H1 (cell line): Measurements from ENCODE around the gene ARHGEF18. TPM values are rescaled to one million over a fixed set of nuclear protein-coding genes. Genes with fewer than 3 reads are reported as not detected.

Source experiments
- CTCF ChIA-PET: fragments of 300-600 bp; sonication (Branson Sonifier 250); formaldehyde crosslinking; loops from one replicate; lab custom pipeline; 2021; ENCODE audit not compliant: partially characterized antibody; lab: Charles Lee
- POLR2A ChIA-PET: fragments of 300-600 bp; sonication (Branson Sonifier 250); formaldehyde crosslinking; loops from one replicate; lab custom pipeline; 2021; ENCODE audit warnings: inconsistent platforms; ENCODE audit not compliant: partially characterized antibody; lab: Charles Lee
- DNase-seq, 2 experiments: peaks; one replicate each; pipeline versions ENCODE4 v3.0.0 to v3.0.0-alpha.2; 2010 to 2022; ENCODE audit warnings: low spot score in 2 of 2, low read depth in 1 of 2, mixed read lengths in 1 of 2
- FAIRE-seq: peaks from 2 replicates; lab custom pipeline; 2011; peaks lifted over from hg19 to GRCh38; lab: Jason Lieb, UNC
- H2AFZ ChIP-seq: 2 replicates; pipeline ENCODE4 v1.8.1; 2012; ENCODE audit warnings: low read length, inconsistent platforms
- H2AK5ac ChIP-seq: 2 replicates; pipeline ENCODE4 v1.6.1; 2013; ENCODE audit warnings: low read depth, low read length
- H2BK120ac ChIP-seq: replicated peaks from 2 replicates; pipeline ENCODE3; 2013; ENCODE audit warnings: low read depth, low read length, inconsistent platforms
- H2BK12ac ChIP-seq: 2 replicates; pipeline ENCODE4 v1.6.1; 2013; ENCODE audit warnings: low read depth, low read length
- H2BK15ac ChIP-seq: 2 replicates; pipeline ENCODE4 v1.6.1; 2013; ENCODE audit warnings: low read length
- H2BK20ac ChIP-seq: 2 replicates; pipeline ENCODE4 v1.6.1; 2013; ENCODE audit warnings: low read length
- H2BK5ac ChIP-seq: 2 replicates; pipeline ENCODE4 v1.6.1; 2013; ENCODE audit warnings: low read depth, low read length
- H3K14ac ChIP-seq: 2 replicates; pipeline ENCODE4 v1.6.1; 2013; ENCODE audit warnings: inconsistent platforms; ENCODE audit not compliant: insufficient read length
- H3K18ac ChIP-seq: 2 replicates; pipeline ENCODE4 v1.6.1; 2013; ENCODE audit warnings: low read length; ENCODE audit errors: extremely low read depth
- H3K23ac ChIP-seq: 2 replicates; pipeline ENCODE4 v1.6.1; 2013; ENCODE audit warnings: inconsistent platforms; ENCODE audit not compliant: insufficient read length
- H3K23me2 ChIP-seq: 2 replicates; pipeline ENCODE4 v1.6.1; 2013; ENCODE audit warnings: low read depth, low read length
- H3K27ac ChIP-seq: 2 replicates; pipeline ENCODE4 v1.6.1; 2011; ENCODE audit warnings: low read depth, low read length, inconsistent platforms
- H3K27me3 ChIP-seq, 4 experiments: replicated peaks in 1 of 4; 1 replicate in 1 of 4; 2 replicates in 3 of 4; pipeline versions ENCODE4 v1.6.1 to v1.8.1; 2011 to 2013; ENCODE audit warnings: low read length in 3 of 4, mild to moderate bottlenecking in 3 of 4, inconsistent platforms in 2 of 4, mixed read lengths in 2 of 4, moderate library complexity in 1 of 4; ENCODE audit not compliant: control insufficient read depth in 3 of 4, insufficient read depth in 3 of 4; ENCODE audit errors: extremely low read depth in 1 of 4
- H3K36me3 ChIP-seq, 4 experiments: 2 replicates each; pipeline versions ENCODE4 v1.6.1 to v1.8.1; 2011 to 2013; ENCODE audit warnings: mild to moderate bottlenecking in 4 of 4, low read length in 3 of 4, moderate library complexity in 2 of 4, control low read depth in 1 of 4, inconsistent platforms in 1 of 4; ENCODE audit not compliant: insufficient read depth in 4 of 4, control insufficient read depth in 2 of 4
- H3K4ac ChIP-seq: replicated peaks from 2 replicates; pipeline ENCODE3; 2013; ENCODE audit warnings: low read length, low read depth, mixed read lengths, inconsistent platforms; ENCODE audit not compliant: insufficient read length
- H3K4me1 ChIP-seq, 4 experiments: replicated peaks in 1 of 4; 1 replicate in 1 of 4; 2 replicates in 3 of 4; pipeline versions ENCODE4 v1.6.1 to v1.8.1; 2011 to 2013; ENCODE audit warnings: low read length in 3 of 4, inconsistent platforms in 2 of 4, mixed read lengths in 1 of 4; ENCODE audit not compliant: insufficient read depth in 4 of 4, control insufficient read depth in 3 of 4
- H3K4me2 ChIP-seq, 2 experiments: 2 replicates each; pipeline versions ENCODE4 v1.6.1 to v1.8.1; 2011 to 2013; ENCODE audit warnings: low read depth in 2 of 2, low read length in 2 of 2, control low read depth in 1 of 2, inconsistent platforms in 1 of 2, mild to moderate bottlenecking in 1 of 2; ENCODE audit not compliant: insufficient read depth in 1 of 2
- H3K4me3 ChIP-seq, 4 experiments: fragments of 200-600, 300-600 bp in 1 of 4; sonication (generic), shearing (Covaris generic), sonication (Bioruptor Twin) in 1 of 4; 2 replicates each; pipeline versions ENCODE4 v1.5.1 to v1.8.1; 2011 to 2016; ENCODE audit warnings: low read length in 4 of 4, low read depth in 3 of 4, control low read depth in 2 of 4, inconsistent platforms in 2 of 4, mild to moderate bottlenecking in 2 of 4, mixed read lengths in 1 of 4, moderate library complexity in 1 of 4; ENCODE audit not compliant: insufficient read depth in 2 of 4; ENCODE audit errors: extremely low read depth in 1 of 4
- H3K56ac ChIP-seq: replicated peaks from 2 replicates; pipeline ENCODE3; 2013; ENCODE audit warnings: low read depth, mild to moderate bottlenecking, mixed read lengths, low read length, inconsistent platforms; ENCODE audit not compliant: insufficient read length
- H3K79me1 ChIP-seq: 2 replicates; pipeline ENCODE4 v1.6.1; 2013; ENCODE audit warnings: low read depth, low read length, control low read depth
- H3K79me2 ChIP-seq, 2 experiments: 2 replicates each; pipeline versions ENCODE4 v1.6.1 to v1.8.1; 2012 to 2013; ENCODE audit warnings: low read length in 2 of 2, mild to moderate bottlenecking in 2 of 2, inconsistent platforms in 1 of 2; ENCODE audit not compliant: insufficient read depth in 2 of 2, control insufficient read depth in 1 of 2
- H3K9ac ChIP-seq, 4 experiments: replicated peaks in 1 of 4; 1 replicate in 1 of 4; 2 replicates in 3 of 4; pipeline versions ENCODE4 v1.6.1 to v1.8.1; 2011 to 2013; ENCODE audit warnings: low read depth in 3 of 4, low read length in 3 of 4, control low read depth in 2 of 4, mild to moderate bottlenecking in 2 of 4, moderate library complexity in 2 of 4, inconsistent platforms in 1 of 4; ENCODE audit errors: extremely low read depth in 1 of 4
- H3K9me3 ChIP-seq, 2 experiments: 2 replicates each; pipeline versions ENCODE4 v1.6.1 to v1.8.1; 2012 to 2013; ENCODE audit warnings: mild to moderate bottlenecking in 2 of 2, moderate library complexity in 2 of 2, control low read depth in 1 of 2, inconsistent platforms in 1 of 2, low read depth in 1 of 2, low read length in 1 of 2, mixed read lengths in 1 of 2; ENCODE audit not compliant: insufficient read depth in 2 of 2
- H4K20me1 ChIP-seq, 2 experiments: replicated peaks in 1 of 2; 2 replicates each; pipeline versions ENCODE3 to v1.8.1; 2011 to 2013; ENCODE audit warnings: inconsistent platforms in 2 of 2, low read length in 2 of 2, mild to moderate bottlenecking in 1 of 2; ENCODE audit not compliant: insufficient read depth in 2 of 2, control insufficient read depth in 1 of 2
- H4K5ac ChIP-seq: 2 replicates; pipeline ENCODE4 v1.6.1; 2013; ENCODE audit warnings: low read length, low read depth, mixed read lengths, inconsistent platforms; ENCODE audit not compliant: insufficient read length
- H4K8ac ChIP-seq: 2 replicates; pipeline ENCODE4 v1.8.0; 2013; ENCODE audit warnings: mild to moderate bottlenecking, moderate library complexity, low read length, inconsistent platforms; ENCODE audit not compliant: insufficient read depth; ENCODE audit errors: extremely low read depth
- H4K91ac ChIP-seq: replicated peaks from 2 replicates; pipeline ENCODE3; 2013; ENCODE audit warnings: low read length, mixed read lengths, inconsistent platforms; ENCODE audit not compliant: insufficient read length
- CBX8 ChIP-seq: fragments of 300-800, 300-1000 bp; sonication (generic); IDR thresholded peaks from 2 replicates; pipeline ENCODE4 v1.7.1; 2016; ENCODE audit warnings: low read depth, low read length, borderline replicate concordance
- CHD1 ChIP-seq: IDR thresholded peaks from 2 replicates; pipeline ENCODE4 v1.6.1; 2012; ENCODE audit warnings: low read depth, low read length, improper control_type of control experiment
- CHD2 ChIP-seq: IDR thresholded peaks from 2 replicates; pipeline ENCODE4 v1.6.1; 2012; ENCODE audit warnings: low read length, improper control_type of control experiment
- CREB1 ChIP-seq: IDR thresholded peaks from 2 replicates; pipeline ENCODE4 v1.6.1; 2012; ENCODE audit warnings: inconsistent platforms
- EZH2 ChIP-seq: fragments of 200-600 bp; sonication (generic); IDR thresholded peaks from 2 replicates; pipeline ENCODE4 v1.7.1; 2012; ENCODE audit warnings: low read depth, mild to moderate bottlenecking, moderate library complexity, low read length, inconsistent platforms; ENCODE audit not compliant: severe bottlenecking
- JUND ChIP-seq: IDR thresholded peaks from 2 replicates; pipeline ENCODE4 v1.6.1; 2011; ENCODE audit warnings: mild to moderate bottlenecking, improper control_type of control experiment, low read length
- KDM5A ChIP-seq: fragments of 200-600 bp; IDR thresholded peaks from 2 replicates; pipeline ENCODE4 v1.7.1; 2012; ENCODE audit warnings: mild to moderate bottlenecking, low read length, inconsistent platforms, mixed read lengths
- POU5F1 ChIP-seq: IDR thresholded peaks from 2 replicates; pipeline ENCODE4 v1.6.1; 2011; ENCODE audit warnings: low read depth, mild to moderate bottlenecking, low read length, moderate library complexity
- RFX5 ChIP-seq: IDR thresholded peaks from 2 replicates; pipeline ENCODE4 v1.6.1; 2011; ENCODE audit warnings: low read depth, low read length, improper control_type of control experiment, borderline replicate concordance
- TBP ChIP-seq: IDR thresholded peaks from 2 replicates; pipeline ENCODE4 v1.6.1; 2011; ENCODE audit warnings: low read depth, low read length, improper control_type of control experiment
- WGBS, 2 experiments: shearing (Covaris generic) in 1 of 2; methylation state at CpG; one replicate each; pipeline versions ENCODE4 v1.1.6 to v1.1.7; 2013 to 2015; ENCODE audit warnings: low lambda C conversion rate in 2 of 2, mixed read lengths in 2 of 2, inconsistent platforms in 1 of 2, low coverage in 1 of 2, missing lambda C conversion rate in 1 of 2; ENCODE audit not compliant: insufficient replicate concordance in 2 of 2, insufficient coverage in 1 of 2, insufficient read length in 1 of 2; ENCODE audit errors: extremely low coverage in 1 of 2, missing lambda C conversion rate in 1 of 2; 5-methylcytosine and 5-hydroxymethylcytosine counted together
- polyA plus RNA-seq, 7 experiments: library from polyadenylated mRNA; depleted of rRNA in 3 of 7; stranded (reverse) in 5 of 7; unstranded in 2 of 7; fragments of >200 nt in 5 of 7; fragments of 200-250 nt in 2 of 7; gene quantifications; 1 replicate in 5 of 7; 2 replicates in 1 of 7; 4 replicates in 1 of 7; pipeline versions ENCODE4 v1.2.1 to v1.2.3, GENCODE V29; 2011 to 2013; ENCODE audit warnings: missing spikeins in 2 of 7, mixed read lengths in 2 of 7
- total RNA-seq: library from RNA; stranded (reverse); fragmentation: NEBNext Ultra II Directional; extraction: Animal tissue kit (Norgen Biotek cat#: 25700); gene quantifications from 2 replicates; pipeline ENCODE4 v1.2.1, GENCODE V29; 2021

ARHGEF18 gene
- total and polyA plus RNA-seq, 2 of the 8 experiments (the other 6 are each of a cell fraction or from before 2014, with no cell fraction given) = 12.2 to 35.9 TPM

GRCh38 chr19:7318176-7318575 lies 30.6 kb upstream of the ARHGEF18 start:
- no peaks in the 10 kb centered on the region for H4K20me1 ChIP-seq
- no peak overlapping the region for H3K14ac ChIP-seq
- no peaks in the 10 kb centered on the region for H3K23me2 ChIP-seq
- H2AK5ac ChIP-seq = no peak overlapping the region
- no peak overlapping the region for H3K4me3 ChIP-seq
- H3K9me3 ChIP-seq = peaks cover 0 to 10% of the 10 kb centered on the region in 2 experiments; a peak in 3 of 4 replicates
- no peak overlapping the region for H3K56ac ChIP-seq
- H4K91ac ChIP-seq = no peak overlapping the region
- H3K79me1 ChIP-seq = no peaks in the 10 kb centered on the region
- no peak overlapping the region for H3K4ac ChIP-seq
- no peak overlapping the region for H2BK20ac ChIP-seq
- H3K4me2 ChIP-seq = no peak overlapping the region
- H3K27me3 ChIP-seq = no peaks in the 10 kb centered on the region
- no peak overlapping the region for H2BK120ac ChIP-seq
- no peak overlapping the region for H2AFZ ChIP-seq
- POLR2A ChIA-PET = interaction anchor here (0.6 kb wide), 1 partner anchor 1748 kb away, joined by 3 read pairs; no protein-coding TSS in a partner anchor
- 64% methylated on average over 2 of the region's 2 CpGs; no CpG with 5 or more reads in 1 of the 2 experiments for WGBS, 2 experiments
- no peak overlapping the region for H4K8ac ChIP-seq
- no peaks in the 10 kb centered on the region for H3K4me1 ChIP-seq
- H3K36me3 ChIP-seq = no peaks in the 10 kb centered on the region
- H3K23ac ChIP-seq = no peak overlapping the region
- no peak for FAIRE-seq
- no peak overlapping the region for H3K18ac ChIP-seq
- H2BK5ac ChIP-seq = no peak overlapping the region
- TF ChIP-seq CHD2 (no peak), EZH2 (no peak), CREB1 (no peak), CBX8 (no peak), KDM5A (no peak), CHD1 (no peak), POU5F1 (no peak), TBP (no peak), RFX5 (no peak), JUND (no peak)
- TF ChIP-seq, all 59 proteins: peak for 0
- no peak overlapping the region for H4K5ac ChIP-seq
- H2BK15ac ChIP-seq = no peak overlapping the region
- DNase-seq = no peak
- no peaks in the 10 kb centered on the region for H3K79me2 ChIP-seq
- H2BK12ac ChIP-seq = no peak overlapping the region
- no peak overlapping the region for H3K27ac ChIP-seq
- no peak overlapping the region for H3K9ac ChIP-seq
- CTCF ChIA-PET = no interaction called here
